Breast epithelium (tissue), 3 donors: ENCODE data around the gene DIPK1C.

Source experiments
- POLR2A ChIP-seq: fragments of 450-650 bp; IDR thresholded peaks from one replicate; pipeline ENCODE4 v1.6.1; 2016; ENCODE audit warnings: antibody characterized with exemption, mild to moderate bottlenecking, moderate library complexity
- TF ChIP-seq, protein P1 (sequence below), 3 donors: fragments of 450-650 bp; IDR thresholded peaks; one replicate each; pipeline ENCODE4 v1.5.1; 2016 to 2017; ENCODE audit warnings: antibody characterized with exemption in 3 of 3, mild to moderate bottlenecking in 3 of 3, moderate library complexity in 3 of 3

GRCh38 chr18:74414953-74415515 is 42.1 kb downstream of the DIPK1C start:
- TF ChIP-seq POLR2A, result no peak
- TF ChIP-seq, protein P1, sequence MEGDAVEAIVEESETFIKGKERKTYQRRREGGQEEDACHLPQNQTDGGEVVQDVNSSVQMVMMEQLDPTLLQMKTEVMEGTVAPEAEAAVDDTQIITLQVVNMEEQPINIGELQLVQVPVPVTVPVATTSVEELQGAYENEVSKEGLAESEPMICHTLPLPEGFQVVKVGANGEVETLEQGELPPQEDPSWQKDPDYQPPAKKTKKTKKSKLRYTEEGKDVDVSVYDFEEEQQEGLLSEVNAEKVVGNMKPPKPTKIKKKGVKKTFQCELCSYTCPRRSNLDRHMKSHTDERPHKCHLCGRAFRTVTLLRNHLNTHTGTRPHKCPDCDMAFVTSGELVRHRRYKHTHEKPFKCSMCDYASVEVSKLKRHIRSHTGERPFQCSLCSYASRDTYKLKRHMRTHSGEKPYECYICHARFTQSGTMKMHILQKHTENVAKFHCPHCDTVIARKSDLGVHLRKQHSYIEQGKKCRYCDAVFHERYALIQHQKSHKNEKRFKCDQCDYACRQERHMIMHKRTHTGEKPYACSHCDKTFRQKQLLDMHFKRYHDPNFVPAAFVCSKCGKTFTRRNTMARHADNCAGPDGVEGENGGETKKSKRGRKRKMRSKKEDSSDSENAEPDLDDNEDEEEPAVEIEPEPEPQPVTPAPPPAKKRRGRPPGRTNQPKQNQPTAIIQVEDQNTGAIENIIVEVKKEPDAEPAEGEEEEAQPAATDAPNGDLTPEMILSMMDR (IDR thresholded peaks at IDR 0.05), result no peak
